ENCODE measurements around the gene LRFN5.

DNA sequence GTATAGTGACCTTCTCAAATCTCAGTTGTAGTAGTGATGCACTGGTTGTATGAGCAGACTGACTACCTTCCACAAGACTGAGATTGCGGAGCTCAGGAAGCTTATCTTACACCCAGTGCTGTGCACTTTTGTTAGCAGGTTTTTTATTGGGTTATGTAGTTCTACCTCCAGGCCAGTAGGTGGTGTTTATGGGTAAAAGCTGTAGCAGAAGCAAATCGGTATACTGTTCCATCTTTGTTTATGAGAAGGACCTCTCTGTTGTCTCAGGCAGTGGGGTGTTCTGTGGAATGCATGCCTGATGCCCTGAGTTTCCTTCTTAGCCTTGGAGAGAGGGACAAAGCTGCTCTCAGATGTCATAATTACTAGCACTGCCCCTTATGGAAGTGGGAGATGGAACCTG is 217.8 kb downstream of the LRFN5 start:
- TF ChIP-seq, protein P1, sequence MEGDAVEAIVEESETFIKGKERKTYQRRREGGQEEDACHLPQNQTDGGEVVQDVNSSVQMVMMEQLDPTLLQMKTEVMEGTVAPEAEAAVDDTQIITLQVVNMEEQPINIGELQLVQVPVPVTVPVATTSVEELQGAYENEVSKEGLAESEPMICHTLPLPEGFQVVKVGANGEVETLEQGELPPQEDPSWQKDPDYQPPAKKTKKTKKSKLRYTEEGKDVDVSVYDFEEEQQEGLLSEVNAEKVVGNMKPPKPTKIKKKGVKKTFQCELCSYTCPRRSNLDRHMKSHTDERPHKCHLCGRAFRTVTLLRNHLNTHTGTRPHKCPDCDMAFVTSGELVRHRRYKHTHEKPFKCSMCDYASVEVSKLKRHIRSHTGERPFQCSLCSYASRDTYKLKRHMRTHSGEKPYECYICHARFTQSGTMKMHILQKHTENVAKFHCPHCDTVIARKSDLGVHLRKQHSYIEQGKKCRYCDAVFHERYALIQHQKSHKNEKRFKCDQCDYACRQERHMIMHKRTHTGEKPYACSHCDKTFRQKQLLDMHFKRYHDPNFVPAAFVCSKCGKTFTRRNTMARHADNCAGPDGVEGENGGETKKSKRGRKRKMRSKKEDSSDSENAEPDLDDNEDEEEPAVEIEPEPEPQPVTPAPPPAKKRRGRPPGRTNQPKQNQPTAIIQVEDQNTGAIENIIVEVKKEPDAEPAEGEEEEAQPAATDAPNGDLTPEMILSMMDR (IDR thresholded peaks at IDR 0.05; ENCODE audit: poor library complexity): no peak
- TF ChIP-seq EZH2 (IDR thresholded peaks at IDR 0.05; ENCODE audit: borderline replicate concordance) (no peak), EZH2phosphoT487 (IDR thresholded peaks at IDR 0.05; ENCODE audit: low read depth, severe bottlenecking, unreplicated experiment) (no peak)

Measured in hepatocyte (in vitro differentiated cells).